Measurements from ENCODE around the gene PTPRN2.

GRCh38 chr7:157837561-157837960, 750.1 kb downstream of the PTPRN2 start:
- no peak for TF ChIP-seq CTCF (IDR thresholded peaks at IDR 0.05; ENCODE audit: low read depth, low read length)
- TF ChIP-seq MAX (IDR thresholded peaks at IDR 0.05; ENCODE audit: low read depth, low read length): no peak
